DOHH2 (cell line): ENCODE results near the gene CNTNAP2.
"Not testable (repeated sequence)": the region's sequence is repeated elsewhere in the genome, so short reads cannot be mapped to it uniquely, and the experiment has no call there.

Experiments used
- EZH2phosphoT487 ChIP-seq: fragments of 200-600 bp; sonication (generic); IDR thresholded peaks from 2 replicates; pipeline ENCODE4 v1.6.1; 2017; ENCODE audit warnings: borderline replicate concordance, mild to moderate bottlenecking, antibody characterized with exemption, low read length, moderate library complexity, mixed read lengths
- TF ChIP-seq, protein P1 (sequence below): fragments of 200-600 bp; sonication (generic); IDR thresholded peaks from one replicate; pipeline ENCODE4 v1.5.1; 2014; ENCODE audit warnings: antibody characterized with exemption, mild to moderate bottlenecking, low read depth, low read length; ENCODE audit not compliant: poor library complexity, severe bottlenecking

DNA sequence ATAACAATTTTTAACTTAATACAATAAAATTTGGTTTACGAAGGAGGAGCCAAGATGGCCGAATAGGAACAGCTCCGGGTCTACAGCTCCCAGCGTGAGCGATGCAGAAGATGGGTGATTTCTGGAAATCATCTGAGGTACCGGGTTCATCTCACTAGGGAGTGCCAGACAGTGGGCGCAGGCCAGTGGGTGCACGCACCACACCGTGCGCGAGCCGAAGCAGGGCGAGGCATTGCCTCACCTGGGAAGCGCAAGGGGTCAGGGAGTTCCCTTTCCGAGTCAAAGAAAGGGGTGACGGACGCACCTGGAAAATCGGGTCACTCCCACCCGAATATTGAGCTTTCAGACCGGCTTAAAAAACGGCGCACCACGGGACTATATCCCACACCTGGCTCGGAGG lies 789.1 kb downstream of the CNTNAP2 start:
- TF ChIP-seq, protein P1, sequence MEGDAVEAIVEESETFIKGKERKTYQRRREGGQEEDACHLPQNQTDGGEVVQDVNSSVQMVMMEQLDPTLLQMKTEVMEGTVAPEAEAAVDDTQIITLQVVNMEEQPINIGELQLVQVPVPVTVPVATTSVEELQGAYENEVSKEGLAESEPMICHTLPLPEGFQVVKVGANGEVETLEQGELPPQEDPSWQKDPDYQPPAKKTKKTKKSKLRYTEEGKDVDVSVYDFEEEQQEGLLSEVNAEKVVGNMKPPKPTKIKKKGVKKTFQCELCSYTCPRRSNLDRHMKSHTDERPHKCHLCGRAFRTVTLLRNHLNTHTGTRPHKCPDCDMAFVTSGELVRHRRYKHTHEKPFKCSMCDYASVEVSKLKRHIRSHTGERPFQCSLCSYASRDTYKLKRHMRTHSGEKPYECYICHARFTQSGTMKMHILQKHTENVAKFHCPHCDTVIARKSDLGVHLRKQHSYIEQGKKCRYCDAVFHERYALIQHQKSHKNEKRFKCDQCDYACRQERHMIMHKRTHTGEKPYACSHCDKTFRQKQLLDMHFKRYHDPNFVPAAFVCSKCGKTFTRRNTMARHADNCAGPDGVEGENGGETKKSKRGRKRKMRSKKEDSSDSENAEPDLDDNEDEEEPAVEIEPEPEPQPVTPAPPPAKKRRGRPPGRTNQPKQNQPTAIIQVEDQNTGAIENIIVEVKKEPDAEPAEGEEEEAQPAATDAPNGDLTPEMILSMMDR: not testable (repeated sequence)
- not testable (repeated sequence) for TF ChIP-seq EZH2phosphoT487
